Mammary epithelial cell (primary cell): ENCODE data around the gene PHACTR3.

ENCODE experiments used
- CTCF ChIP-seq, 2 donors: IDR thresholded peaks in 1 of 2; conservative IDR thresholded peaks in 1 of 2; 2 replicates each; pipeline ENCODE4 v1.5.1; 2011 to 2012; ENCODE audit warnings: inconsistent platforms in 2 of 2, low read length in 2 of 2, mild to moderate bottlenecking in 2 of 2, control low read depth in 1 of 2, low read depth in 1 of 2; ENCODE audit not compliant: insufficient read depth in 1 of 2; ENCODE audit errors: extremely low read depth in 1 of 2
- EZH2 ChIP-seq: IDR thresholded peaks from 2 replicates; pipeline ENCODE4 v1.6.1; 2012; ENCODE audit warnings: low read length, inconsistent platforms, borderline replicate concordance

DNA sequence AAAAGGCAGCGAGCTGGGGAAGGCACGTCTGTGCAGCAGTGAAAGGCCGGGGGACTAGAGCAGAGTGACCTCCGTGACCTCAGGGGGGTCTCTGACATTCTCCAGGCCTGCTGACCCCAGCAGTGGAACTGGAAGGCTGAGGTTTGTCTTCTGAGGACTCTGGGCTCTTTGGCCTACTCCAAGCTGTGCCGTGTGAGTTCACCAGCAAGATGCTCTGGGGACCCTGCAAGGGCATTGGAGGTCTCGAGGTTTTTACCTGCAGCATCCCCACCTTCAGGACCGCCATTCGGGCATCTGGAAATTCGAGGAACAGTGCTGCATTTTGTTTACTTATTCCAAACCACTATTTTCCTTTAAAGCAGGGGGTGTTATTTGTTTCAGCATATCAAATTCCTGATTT is 140.9 kb downstream of the PHACTR3 start:
- TF ChIP-seq CTCF (conservative IDR thresholded peaks at IDR 0.05 in 1 of 2, IDR thresholded peaks at IDR 0.05 in 1 of 2; ENCODE audit: extremely low read depth in 1 of 2, insufficient read depth in 1 of 2, low read depth in 1 of 2, low read length in 2 of 2) (no peak), EZH2 (no peak)
